Activated T-helper 2 cell treated with anti-CD3 and anti-CD28 coated beads, Interferon-gamma antibody, Interleukin-2, Interleukin-4, amounts not matched to agents 10 μg/mL and 5 μg/mL and 100 μg/mL, durations not matched to agents 14 hours and 24 hours and 36 hours (primary cell): ENCODE results near the gene TBX4. TPM values are rescaled to one million over a fixed set of nuclear protein-coding genes. Genes with fewer than 3 reads are reported as not detected.
"Not testable (repeated sequence)": the region's sequence is repeated elsewhere in the genome, so short reads cannot be mapped to it uniquely, and the experiment has no call there.

Source experiments
- DNase-seq: peaks from one replicate; pipeline ENCODE4 v3.0.0; 2021; ENCODE audit warnings: low spot score
- H3K27ac Mint-ChIP-seq: one replicate; pipeline ENCODE4 v1.8.0; 2021; ENCODE audit warnings: mixed read lengths
- H3K27me3 Mint-ChIP-seq: one replicate; pipeline ENCODE4 v1.8.0; 2021; ENCODE audit warnings: low read depth, mixed read lengths
- H3K36me3 Mint-ChIP-seq: one replicate; pipeline ENCODE4 v1.8.0; 2021; ENCODE audit warnings: low read depth, mixed read lengths
- H3K4me1 Mint-ChIP-seq: one replicate; pipeline ENCODE4 v1.8.0; 2021; ENCODE audit warnings: low read depth, mixed read lengths
- H3K4me3 Mint-ChIP-seq: one replicate; pipeline ENCODE4 v1.8.0; 2021; ENCODE audit warnings: low read depth, mild to moderate bottlenecking, moderate library complexity, mixed read lengths
- H3K9me3 Mint-ChIP-seq: one replicate; pipeline ENCODE4 v1.8.0; 2021; ENCODE audit warnings: mixed read lengths
- intact Hi-C: fragments of 100-400 bp; cut with micrococcal nuclease; formaldehyde crosslinking; loops from one replicate; pipeline ENCODE4 v1.15.1; 2023
- total RNA-seq: library from RNA; stranded (reverse); gene quantifications from 2 replicates; pipeline ENCODE4 v1.2.3, GENCODE V29; 2022

Gene TBX4
- total RNA-seq, 1 donor from 2014 or later = not detected

- Mint-ChIP-seq H3K36me3 (no peaks in the 10 kb centered on the region), H3K4me1 (no peaks in the 10 kb centered on the region), H3K27me3 (peaks cover 23% of the 10 kb centered on the region), H3K27ac (no peak overlapping the region), H3K4me3 (no peak overlapping the region), H3K9me3 (no peaks in the 10 kb centered on the region)
- intact Hi-C loops = no loop called here
- DNase-seq = no peak
Observed at GRCh38 chr17:61426482-61427304, 25.5 kb upstream of the TBX4 start.

- no peaks in the 10 kb centered on the region for H3K4me1 Mint-ChIP-seq
- H3K4me3 Mint-ChIP-seq = no peak overlapping the region
- H3K27me3 Mint-ChIP-seq = peaks cover 23% of the 10 kb centered on the region
- no peaks in the 10 kb centered on the region for H3K36me3 Mint-ChIP-seq
- no peaks in the 10 kb centered on the region for H3K9me3 Mint-ChIP-seq
- H3K27ac Mint-ChIP-seq = no peak overlapping the region
- intact Hi-C loops = no loop called here
- no peak for DNase-seq
Observed at GRCh38 chr17:61427567-61427966, 24.7 kb upstream of the TBX4 start.

GRCh38 chr17:61429274-61429673, 22.9 kb upstream of the TBX4 start:
- H3K9me3 Mint-ChIP-seq = no peaks in the 10 kb centered on the region
- no peaks in the 10 kb centered on the region for H3K36me3 Mint-ChIP-seq
- intact Hi-C loops = no loop called here
- no peak for DNase-seq
- no peaks in the 10 kb centered on the region for H3K4me1 Mint-ChIP-seq
- peaks cover 27% of the 10 kb centered on the region for H3K27me3 Mint-ChIP-seq
- no peak overlapping the region for H3K27ac Mint-ChIP-seq
- no peak overlapping the region for H3K4me3 Mint-ChIP-seq

- H3K27ac Mint-ChIP-seq, H3K4me1 Mint-ChIP-seq, DNase-seq, H3K9me3 Mint-ChIP-seq, H3K36me3 Mint-ChIP-seq, intact Hi-C loops, H3K4me3 Mint-ChIP-seq: not testable (repeated sequence)
- H3K27me3 Mint-ChIP-seq = peaks cover 28% of the 10 kb centered on the region
Observed at GRCh38 chr17:61429831-61430230, 22.4 kb upstream of the TBX4 start.

GRCh38 chr17:61431594-61432311, 20.5 kb upstream of the TBX4 start:
- no peaks in the 10 kb centered on the region for H3K36me3 Mint-ChIP-seq
- no peak overlapping the region for H3K4me3 Mint-ChIP-seq
- no peaks in the 10 kb centered on the region for H3K9me3 Mint-ChIP-seq
- no peak overlapping the region for H3K27ac Mint-ChIP-seq
- peaks cover 36% of the 10 kb centered on the region for H3K27me3 Mint-ChIP-seq
- intact Hi-C loops = no loop called here
- H3K4me1 Mint-ChIP-seq = no peaks in the 10 kb centered on the region
- no peak for DNase-seq

- Mint-ChIP-seq H3K4me1 (peaks cover 7% of the 10 kb centered on the region), H3K4me3 (no peak overlapping the region), H3K27me3 (peaks cover 43% of the 10 kb centered on the region), H3K36me3 (no peaks in the 10 kb centered on the region), H3K27ac (no peak overlapping the region), H3K9me3 (peaks cover 9% of the 10 kb centered on the region)
- no peak for DNase-seq
- intact Hi-C loops = no loop called here
Observed at GRCh38 chr17:61436273-61436672, 15.9 kb upstream of the TBX4 start.

GRCh38 chr17:61436995-61437704, 15.1 kb upstream of the TBX4 start:
- H3K27ac Mint-ChIP-seq = no peak overlapping the region
- peaks cover 45% of the 10 kb centered on the region for H3K27me3 Mint-ChIP-seq

GRCh38 chr17:61440697-61441096, 11.5 kb upstream of the TBX4 start:
- Mint-ChIP-seq H3K9me3 (peaks cover 9% of the 10 kb centered on the region), H3K27me3 (peaks cover 39% of the 10 kb centered on the region), H3K36me3 (no peaks in the 10 kb centered on the region), H3K4me1 (peaks cover 7% of the 10 kb centered on the region), H3K27ac (peak overlapping the region; percentile 13), H3K4me3 (no peak overlapping the region)
- DNase-seq = peak; percentile 1
- intact Hi-C loops = no loop called here

More at GRCh38 chr17:61436995-61437704, 15.1 kb upstream of the TBX4 start:
- H3K4me1 Mint-ChIP-seq = peaks cover 7% of the 10 kb centered on the region
- no peak for DNase-seq
- intact Hi-C loops = no loop called here
- peaks cover 9% of the 10 kb centered on the region for H3K9me3 Mint-ChIP-seq
- no peak overlapping the region for H3K4me3 Mint-ChIP-seq
- H3K36me3 Mint-ChIP-seq = no peaks in the 10 kb centered on the region

- H3K27me3 Mint-ChIP-seq = peaks cover 44% of the 10 kb centered on the region
- H3K4me3 Mint-ChIP-seq = not testable (repeated sequence)
Observed at GRCh38 chr17:61441507-61441906, 10.7 kb upstream of the TBX4 start.

GRCh38 chr17:61442136-61442775, 10.0 kb upstream of the TBX4 start:
- peaks cover 7% of the 10 kb centered on the region for H3K4me1 Mint-ChIP-seq
- H3K27me3 Mint-ChIP-seq = peaks cover 47% of the 10 kb centered on the region
- H3K27ac Mint-ChIP-seq = no peak overlapping the region
- no peak overlapping the region for H3K4me3 Mint-ChIP-seq
- H3K9me3 Mint-ChIP-seq = peaks cover 4% of the 10 kb centered on the region
- intact Hi-C loops = no loop called here
- no peak for DNase-seq
- H3K36me3 Mint-ChIP-seq = no peaks in the 10 kb centered on the region

More at GRCh38 chr17:61441507-61441906, 10.7 kb upstream of the TBX4 start:
- H3K4me1 Mint-ChIP-seq, H3K27ac Mint-ChIP-seq, intact Hi-C loops, H3K36me3 Mint-ChIP-seq, H3K9me3 Mint-ChIP-seq: not testable (repeated sequence)
- peak; percentile 1 for DNase-seq

- no peak for DNase-seq
- H3K4me3 Mint-ChIP-seq = no peak overlapping the region
- intact Hi-C loops = no loop called here
- peaks cover 7% of the 10 kb centered on the region for H3K4me1 Mint-ChIP-seq
- peaks cover 48% of the 10 kb centered on the region for H3K27me3 Mint-ChIP-seq
- H3K9me3 Mint-ChIP-seq = no peaks in the 10 kb centered on the region
- no peaks in the 10 kb centered on the region for H3K36me3 Mint-ChIP-seq
- H3K27ac Mint-ChIP-seq = no peak overlapping the region
Observed at GRCh38 chr17:61442878-61443474, 9.2 kb upstream of the TBX4 start.

- DNase-seq = no peak
- intact Hi-C loops = no loop called here
- H3K27ac Mint-ChIP-seq = no peak overlapping the region
- H3K9me3 Mint-ChIP-seq = no peaks in the 10 kb centered on the region
- H3K27me3 Mint-ChIP-seq = peaks cover 48% of the 10 kb centered on the region
- no peak overlapping the region for H3K4me3 Mint-ChIP-seq
- no peaks in the 10 kb centered on the region for H3K36me3 Mint-ChIP-seq
- H3K4me1 Mint-ChIP-seq = peaks cover 7% of the 10 kb centered on the region
Observed at GRCh38 chr17:61443475-61443882, 8.7 kb upstream of the TBX4 start.
